HepG2 (cell line): ENCODE data around the gene GRAMD4. TPM values are rescaled to one million over a fixed set of nuclear protein-coding genes. Genes with fewer than 3 reads are reported as not detected.

Source experiments
- HDAC1 ChIP-seq: sonication (generic); formaldehyde crosslinking; IDR thresholded peaks from 2 replicates; pipeline ENCODE4 v1.5.1; 2020; ENCODE audit warnings: mild to moderate bottlenecking, missing genetic modification reagents
- HNRNPH1 ChIP-seq: fragments of 200-400 bp; formaldehyde crosslinking; optimal IDR thresholded peaks from 2 replicates; pipeline ENCODE3; 2017; ENCODE audit warnings: mild to moderate bottlenecking, low read depth, low read length
- HOXA5 ChIP-seq: sonication (generic); formaldehyde crosslinking; IDR thresholded peaks from 2 replicates; pipeline ENCODE4 v1.4.0; 2020; ENCODE audit warnings: missing genetic modification reagents
- KDM2A ChIP-seq: sonication (generic); formaldehyde crosslinking; IDR thresholded peaks from 2 replicates; pipeline ENCODE4 v1.4.0; 2020; ENCODE audit warnings: low read depth, missing genetic modification reagents, borderline replicate concordance
- KDM5A ChIP-seq: fragments of 200-600 bp; sonication (generic); IDR thresholded peaks from 2 replicates; pipeline ENCODE4 v1.7.0; 2018; ENCODE audit warnings: antibody characterized with exemption, mild to moderate bottlenecking, low read length, borderline replicate concordance
- MYC ChIP-seq: sonication (generic); formaldehyde crosslinking; IDR thresholded peaks from 2 replicates; pipeline ENCODE4 v1.9.0; 2021; ENCODE audit warnings: missing genetic modification reagents, borderline replicate concordance
- RBM39 ChIP-seq: fragments of 200-400 bp; formaldehyde crosslinking; IDR thresholded peaks from one replicate; pipeline ENCODE4 v1.6.1; 2018; ENCODE audit warnings: antibody characterized with exemption, mild to moderate bottlenecking, low read depth, low read length; ENCODE audit not compliant: poor library complexity, severe bottlenecking
- RNF2 ChIP-seq: fragments of 450-650 bp; conservative IDR thresholded peaks from 2 replicates; pipeline ENCODE4 v1.6.1; 2016; ENCODE audit warnings: low read depth
- ZBTB38 ChIP-seq: sonication (generic); formaldehyde crosslinking; IDR thresholded peaks from 2 replicates; pipeline ENCODE4 v1.5.1; 2020; ENCODE audit warnings: mild to moderate bottlenecking, missing genetic modification reagents
- polyA plus RNA-seq, 8 experiments: library from polyadenylated mRNA; depleted of rRNA in 3 of 8; stranded (reverse) in 7 of 8; unstranded in 1 of 8; fragments of >200 nt; fragmentation: Illumina TruSeq in 4 of 8; extraction: Trizol in 4 of 8; gene quantifications; 2 replicates each; pipeline versions ENCODE4 v1.2.1 to v1.2.3, GENCODE V29; 2011 to 2016; ENCODE audit warnings: low read depth in 4 of 8, missing spikeins in 1 of 8, mixed read lengths in 1 of 8; ENCODE audit not compliant: insufficient read depth in 1 of 8
- total RNA-seq, 5 experiments: library from RNA; depleted of rRNA; stranded (reverse); fragments of >200 nt; fragmentation: Illumina TruSeq; extraction: Trizol; gene quantifications; 2 replicates each; pipeline ENCODE4 v1.2.3, GENCODE V29; 2016; ENCODE audit warnings: low read depth in 1 of 5
- TF ChIP-seq, protein P1 (sequence below): sonication (generic); formaldehyde crosslinking; IDR thresholded peaks from 2 replicates; pipeline ENCODE4 v1.8.0; 2022; ENCODE audit warnings: missing genetic modification reagents, mild to moderate bottlenecking, borderline replicate concordance
- TF ChIP-seq, protein P2 (sequence below): sonication (generic); formaldehyde crosslinking; IDR thresholded peaks from 2 replicates; pipeline ENCODE4 v1.4.0; 2020; ENCODE audit warnings: mild to moderate bottlenecking, missing genetic modification reagents
- TF ChIP-seq, protein P3 (sequence below): sonication (generic); formaldehyde crosslinking; IDR thresholded peaks from 2 replicates; pipeline ENCODE4 v1.5.0; 2020; ENCODE audit warnings: missing genetic modification reagents
- TF ChIP-seq, protein P4 (sequence below): sonication (generic); formaldehyde crosslinking; IDR thresholded peaks from 2 replicates; pipeline ENCODE4 v1.4.0; 2020; ENCODE audit warnings: missing genetic modification reagents

Gene GRAMD4
- total and polyA plus RNA-seq, 2 of the 13 experiments (the other 11 are each of a cell fraction or from before 2014, with no cell fraction given), result 15.2 to 15.7 TPM

GRCh38 chr22:46573781-46574437 lies 46.3 kb upstream of the GRAMD4 start (continued):
- TF ChIP-seq, protein P1, sequence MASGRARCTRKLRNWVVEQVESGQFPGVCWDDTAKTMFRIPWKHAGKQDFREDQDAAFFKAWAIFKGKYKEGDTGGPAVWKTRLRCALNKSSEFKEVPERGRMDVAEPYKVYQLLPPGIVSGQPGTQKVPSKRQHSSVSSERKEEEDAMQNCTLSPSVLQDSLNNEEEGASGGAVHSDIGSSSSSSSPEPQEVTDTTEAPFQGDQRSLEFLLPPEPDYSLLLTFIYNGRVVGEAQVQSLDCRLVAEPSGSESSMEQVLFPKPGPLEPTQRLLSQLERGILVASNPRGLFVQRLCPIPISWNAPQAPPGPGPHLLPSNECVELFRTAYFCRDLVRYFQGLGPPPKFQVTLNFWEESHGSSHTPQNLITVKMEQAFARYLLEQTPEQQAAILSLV (CRISPR knock-in tag), result no peak
- TF ChIP-seq ZBTB38 (CRISPR knock-in tag) (no peak), HDAC1 (CRISPR knock-in tag) (no peak), RNF2 (0 out of 2 replicates have a peak, but pooled peaks have one; percentile 22), RBM39 (no peak), MYC (CRISPR knock-in tag) (no peak), KDM2A (CRISPR knock-in tag) (no peak), HOXA5 (CRISPR knock-in tag) (0 out of 2 replicates have a peak, but pooled peaks have one; percentile 9), KDM5A (no peak), HNRNPH1 (no peak)
- TF ChIP-seq, protein P2, sequence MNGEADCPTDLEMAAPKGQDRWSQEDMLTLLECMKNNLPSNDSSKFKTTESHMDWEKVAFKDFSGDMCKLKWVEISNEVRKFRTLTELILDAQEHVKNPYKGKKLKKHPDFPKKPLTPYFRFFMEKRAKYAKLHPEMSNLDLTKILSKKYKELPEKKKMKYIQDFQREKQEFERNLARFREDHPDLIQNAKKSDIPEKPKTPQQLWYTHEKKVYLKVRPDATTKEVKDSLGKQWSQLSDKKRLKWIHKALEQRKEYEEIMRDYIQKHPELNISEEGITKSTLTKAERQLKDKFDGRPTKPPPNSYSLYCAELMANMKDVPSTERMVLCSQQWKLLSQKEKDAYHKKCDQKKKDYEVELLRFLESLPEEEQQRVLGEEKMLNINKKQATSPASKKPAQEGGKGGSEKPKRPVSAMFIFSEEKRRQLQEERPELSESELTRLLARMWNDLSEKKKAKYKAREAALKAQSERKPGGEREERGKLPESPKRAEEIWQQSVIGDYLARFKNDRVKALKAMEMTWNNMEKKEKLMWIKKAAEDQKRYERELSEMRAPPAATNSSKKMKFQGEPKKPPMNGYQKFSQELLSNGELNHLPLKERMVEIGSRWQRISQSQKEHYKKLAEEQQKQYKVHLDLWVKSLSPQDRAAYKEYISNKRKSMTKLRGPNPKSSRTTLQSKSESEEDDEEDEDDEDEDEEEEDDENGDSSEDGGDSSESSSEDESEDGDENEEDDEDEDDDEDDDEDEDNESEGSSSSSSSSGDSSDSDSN, result peak; percentile 38; the same call in 1 of the 2 replicates
- TF ChIP-seq, protein P3, sequence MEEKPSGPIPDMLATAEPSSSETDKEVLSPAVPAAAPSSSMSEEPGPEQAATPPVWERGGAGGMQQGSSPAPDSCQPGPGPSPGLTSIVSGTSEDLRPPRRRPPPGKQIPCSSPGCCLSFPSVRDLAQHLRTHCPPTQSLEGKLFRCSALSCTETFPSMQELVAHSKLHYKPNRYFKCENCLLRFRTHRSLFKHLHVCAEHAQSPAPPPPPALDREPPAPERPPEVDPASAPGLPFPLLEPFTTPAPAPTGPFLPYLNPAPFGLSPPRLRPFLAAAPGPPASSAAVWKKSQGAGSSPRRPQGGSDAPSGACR (CRISPR knock-in tag), result no peak
- TF ChIP-seq, protein P4, sequence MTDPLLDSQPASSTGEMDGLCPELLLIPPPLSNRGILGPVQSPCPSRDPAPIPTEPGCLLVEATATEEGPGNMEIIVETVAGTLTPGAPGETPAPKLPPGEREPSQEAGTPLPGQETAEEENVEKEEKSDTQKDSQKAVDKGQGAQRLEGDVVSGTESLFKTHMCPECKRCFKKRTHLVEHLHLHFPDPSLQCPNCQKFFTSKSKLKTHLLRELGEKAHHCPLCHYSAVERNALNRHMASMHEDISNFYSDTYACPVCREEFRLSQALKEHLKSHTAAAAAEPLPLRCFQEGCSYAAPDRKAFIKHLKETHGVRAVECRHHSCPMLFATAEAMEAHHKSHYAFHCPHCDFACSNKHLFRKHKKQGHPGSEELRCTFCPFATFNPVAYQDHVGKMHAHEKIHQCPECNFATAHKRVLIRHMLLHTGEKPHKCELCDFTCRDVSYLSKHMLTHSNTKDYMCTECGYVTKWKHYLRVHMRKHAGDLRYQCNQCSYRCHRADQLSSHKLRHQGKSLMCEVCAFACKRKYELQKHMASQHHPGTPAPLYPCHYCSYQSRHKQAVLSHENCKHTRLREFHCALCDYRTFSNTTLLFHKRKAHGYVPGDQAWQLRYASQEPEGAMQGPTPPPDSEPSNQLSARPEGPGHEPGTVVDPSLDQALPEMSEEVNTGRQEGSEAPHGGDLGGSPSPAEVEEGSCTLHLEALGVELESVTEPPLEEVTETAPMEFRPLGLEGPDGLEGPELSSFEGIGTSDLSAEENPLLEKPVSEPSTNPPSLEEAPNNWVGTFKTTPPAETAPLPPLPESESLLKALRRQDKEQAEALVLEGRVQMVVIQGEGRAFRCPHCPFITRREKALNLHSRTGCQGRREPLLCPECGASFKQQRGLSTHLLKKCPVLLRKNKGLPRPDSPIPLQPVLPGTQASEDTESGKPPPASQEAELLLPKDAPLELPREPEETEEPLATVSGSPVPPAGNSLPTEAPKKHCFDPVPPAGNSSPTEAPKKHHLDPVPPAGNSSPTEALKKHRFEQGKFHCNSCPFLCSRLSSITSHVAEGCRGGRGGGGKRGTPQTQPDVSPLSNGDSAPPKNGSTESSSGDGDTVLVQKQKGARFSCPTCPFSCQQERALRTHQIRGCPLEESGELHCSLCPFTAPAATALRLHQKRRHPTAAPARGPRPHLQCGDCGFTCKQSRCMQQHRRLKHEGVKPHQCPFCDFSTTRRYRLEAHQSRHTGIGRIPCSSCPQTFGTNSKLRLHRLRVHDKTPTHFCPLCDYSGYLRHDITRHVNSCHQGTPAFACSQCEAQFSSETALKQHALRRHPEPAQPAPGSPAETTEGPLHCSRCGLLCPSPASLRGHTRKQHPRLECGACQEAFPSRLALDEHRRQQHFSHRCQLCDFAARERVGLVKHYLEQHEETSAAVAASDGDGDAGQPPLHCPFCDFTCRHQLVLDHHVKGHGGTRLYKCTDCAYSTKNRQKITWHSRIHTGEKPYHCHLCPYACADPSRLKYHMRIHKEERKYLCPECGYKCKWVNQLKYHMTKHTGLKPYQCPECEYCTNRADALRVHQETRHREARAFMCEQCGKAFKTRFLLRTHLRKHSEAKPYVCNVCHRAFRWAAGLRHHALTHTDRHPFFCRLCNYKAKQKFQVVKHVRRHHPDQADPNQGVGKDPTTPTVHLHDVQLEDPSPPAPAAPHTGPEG, result no peak
